Upper lobe of left lung (tissue), 6 donors: Measurements from ENCODE around the gene ANKRD44. TPM values are rescaled to one million over a fixed set of nuclear protein-coding genes. Genes with fewer than 3 reads are reported as not detected.

ENCODE experiments used
- ATAC-seq, 2 donors: fragments of 200-7000 bp; cut with Tn5 transposase; one replicate each; pipeline ENCODE4 v1.9.1; 2022; ENCODE audit warnings: mild to moderate bottlenecking in 2 of 2, moderate library complexity in 2 of 2; ENCODE audit not compliant: low FRiP score in 2 of 2
- DNase-seq, 2 donors: peaks; one replicate each; pipeline ENCODE4 v3.0.0-alpha.2; 2019 to 2020
- H3K27ac ChIP-seq, 4 donors: fragments of 200-600 bp; sonication (generic); one replicate each; pipeline ENCODE4 v1.5.1; 2016 to 2019
- H3K27me3 ChIP-seq, 4 donors: fragments of 200-600 bp; sonication (generic); one replicate each; pipeline ENCODE4 v1.5.1; 2017 to 2019
- H3K36me3 ChIP-seq, 4 donors: fragments of 200-600 bp; sonication (generic); one replicate each; pipeline ENCODE4 v1.5.1; 2016 to 2019
- H3K4me1 ChIP-seq, 4 donors: fragments of 200-600 bp; sonication (generic); one replicate each; pipeline ENCODE4 v1.5.1; 2018 to 2019
- H3K4me3 ChIP-seq, 4 donors: fragments of 200-600 bp; sonication (generic); one replicate each; pipeline ENCODE4 v1.5.1; 2017 to 2019; ENCODE audit warnings: mild to moderate bottlenecking in 2 of 4, moderate library complexity in 1 of 4
- H3K9me3 ChIP-seq, 4 donors: fragments of 200-600 bp; sonication (generic); one replicate each; pipeline ENCODE4 v1.5.1; 2018 to 2019
- POLR2A ChIP-seq, 4 donors: fragments of 450-650 bp; IDR thresholded peaks; one replicate each; pipeline ENCODE4 v1.5.1; 2016 to 2017; ENCODE audit warnings: antibody characterized with exemption in 4 of 4, mild to moderate bottlenecking in 2 of 4
- POLR2AphosphoS5 ChIP-seq, 2 donors: sonication (generic); formaldehyde crosslinking; IDR thresholded peaks; one replicate each; pipeline ENCODE4 v1.5.1; 2017; ENCODE audit warnings: antibody characterized with exemption in 2 of 2
- WGBS, 2 donors: methylation state at CpG; one replicate each; pipeline ENCODE4 v1.1.5; 2017 to 2018; 5-methylcytosine and 5-hydroxymethylcytosine counted together
- total RNA-seq, 6 donors: library from RNA; depleted of rRNA in 4 of 6; stranded (reverse); fragments of >200 nt in 4 of 6; gene quantifications; one replicate each; pipeline versions ENCODE4 v1.1.0 to v1.2.1, GENCODE V29; 2016 to 2021
- TF ChIP-seq, protein P1 (sequence below), 6 experiments: fragments of 450-650 bp in 4 of 6; fragments of 200-600 bp in 2 of 6; sonication (generic) in 2 of 6; IDR thresholded peaks; one replicate each; pipeline ENCODE4 v1.5.1; 2016 to 2019; ENCODE audit warnings: antibody characterized with exemption in 6 of 6
- donor health status: DM: no; HTN: no; CAD: no; lungs with moderate emphysema.
- donor health status: DM: no; HTN: yes; CAD: no; lungs with severe emphysema.

The ANKRD44 gene
- total RNA-seq, 6 donors from 2014 or later: 41.0 to 91.1 (median 61.7) TPM

DNA sequence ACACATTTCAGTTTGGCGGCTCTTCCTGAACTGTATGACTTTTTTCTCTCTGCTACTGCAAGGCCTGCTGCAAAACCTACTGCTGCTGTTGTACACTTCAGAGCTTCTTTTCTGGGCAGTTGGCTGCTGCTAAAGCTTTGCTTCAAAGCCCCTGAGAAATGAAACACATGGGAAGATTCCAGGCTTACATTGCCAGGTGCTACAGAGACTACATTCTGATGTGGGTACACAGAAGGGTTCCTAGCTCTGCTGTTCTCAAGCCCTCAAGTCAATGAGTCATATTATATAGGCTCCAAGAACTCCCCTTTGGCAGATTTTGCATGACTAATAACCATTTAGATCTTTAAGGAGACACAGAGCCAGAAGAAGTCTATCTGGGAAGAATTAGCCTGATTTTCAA is 371.2 kb downstream of the ANKRD44 start:
- no peaks in the 10 kb centered on the region for H3K4me1 ChIP-seq
- no peak overlapping the region for H3K27ac ChIP-seq
- no peak overlapping the region for H3K4me3 ChIP-seq
- H3K9me3 ChIP-seq: no peaks in the 10 kb centered on the region
- no peaks in the 10 kb centered on the region for H3K36me3 ChIP-seq
- TF ChIP-seq, protein P1, sequence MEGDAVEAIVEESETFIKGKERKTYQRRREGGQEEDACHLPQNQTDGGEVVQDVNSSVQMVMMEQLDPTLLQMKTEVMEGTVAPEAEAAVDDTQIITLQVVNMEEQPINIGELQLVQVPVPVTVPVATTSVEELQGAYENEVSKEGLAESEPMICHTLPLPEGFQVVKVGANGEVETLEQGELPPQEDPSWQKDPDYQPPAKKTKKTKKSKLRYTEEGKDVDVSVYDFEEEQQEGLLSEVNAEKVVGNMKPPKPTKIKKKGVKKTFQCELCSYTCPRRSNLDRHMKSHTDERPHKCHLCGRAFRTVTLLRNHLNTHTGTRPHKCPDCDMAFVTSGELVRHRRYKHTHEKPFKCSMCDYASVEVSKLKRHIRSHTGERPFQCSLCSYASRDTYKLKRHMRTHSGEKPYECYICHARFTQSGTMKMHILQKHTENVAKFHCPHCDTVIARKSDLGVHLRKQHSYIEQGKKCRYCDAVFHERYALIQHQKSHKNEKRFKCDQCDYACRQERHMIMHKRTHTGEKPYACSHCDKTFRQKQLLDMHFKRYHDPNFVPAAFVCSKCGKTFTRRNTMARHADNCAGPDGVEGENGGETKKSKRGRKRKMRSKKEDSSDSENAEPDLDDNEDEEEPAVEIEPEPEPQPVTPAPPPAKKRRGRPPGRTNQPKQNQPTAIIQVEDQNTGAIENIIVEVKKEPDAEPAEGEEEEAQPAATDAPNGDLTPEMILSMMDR (IDR thresholded peaks at IDR 0.05): no peak
- no peak for TF ChIP-seq POLR2AphosphoS5 (IDR thresholded peaks at IDR 0.05)
- no peak for TF ChIP-seq POLR2A (IDR thresholded peaks at IDR 0.05)
- no peak for ATAC-seq
- no peak for DNase-seq
- 86 to 100% methylated on average over 1 of the region's 1 CpG for WGBS, 2 donors
- no peaks in the 10 kb centered on the region for H3K27me3 ChIP-seq

Other genes starting within 250 kb of the ANKRD44 start
- 100 to 1,000 TPM; 182 to 614 (median 203) TPM for gene SF3B1, start 124.2 kb upstream of the ANKRD44 start, total RNA-seq
- gene COQ10B, start 142.8 kb upstream of the ANKRD44 start, total RNA-seq: 10 to 100 TPM; 10.2 to 35.1 (median 25.6) TPM
- gene HSPD1, start 189.1 kb upstream of the ANKRD44 start, total RNA-seq: 100 to 1,000 TPM in 4 of 6 donors, 10 to 100 TPM in 2; 42.8 to 159 (median 123) TPM
- gene HSPE1, start 189.6 kb upstream of the ANKRD44 start, total RNA-seq: 10 to 100 TPM; 23.5 to 92.8 (median 51.0) TPM
- gene MOB4, start 205.3 kb upstream of the ANKRD44 start, total RNA-seq: 10 to 100 TPM in 5 of 6 donors, 1 to 10 TPM in 1; 6.7 to 34.2 (median 17.9) TPM